Measurements from ENCODE around the gene NRSN1. TPM values are rescaled to one million over a fixed set of nuclear protein-coding genes. Genes with fewer than 3 reads are reported as not detected.

The NRSN1 gene
- total RNA-seq, 1 experiment from 2014 or later, result 0.30 TPM

DNA sequence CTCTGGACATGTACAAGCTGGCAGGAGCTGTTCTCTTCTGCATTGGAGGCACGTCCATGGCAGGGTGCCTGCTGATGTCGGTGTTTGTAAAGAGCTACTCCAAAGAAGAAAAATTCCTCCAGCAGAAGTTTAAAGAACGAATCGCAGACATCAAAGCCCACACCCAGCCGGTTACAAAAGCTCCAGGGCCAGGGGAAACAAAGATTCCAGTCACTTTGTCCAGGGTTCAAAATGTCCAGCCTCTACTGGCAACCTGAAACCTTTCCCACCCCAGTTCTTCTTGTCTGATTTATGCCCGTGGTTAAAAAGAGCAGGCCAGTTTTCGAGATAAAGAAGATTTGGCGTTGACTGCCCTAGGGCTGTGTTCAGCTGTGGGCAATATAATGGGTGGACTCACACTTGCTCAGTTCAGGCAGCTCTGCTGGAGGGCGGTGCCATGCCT, 19.7 kb downstream of the NRSN1 start:
- H3K79me2 ChIP-seq (ENCODE audit: low read length), result no peaks in the 10 kb centered on the region
- H4K20me1 ChIP-seq (ENCODE audit: insufficient read depth, low read depth, low read length), result no peaks in the 10 kb centered on the region
- H3K4me2 ChIP-seq (ENCODE audit: low read depth, low read length, poor library complexity, severe bottlenecking), result no peak overlapping the region
- H3K4me3 ChIP-seq (ENCODE audit: low read length), result no peak overlapping the region
- DNase-seq, result no peak
- H3K27ac ChIP-seq (ENCODE audit: low read length), result no peak overlapping the region
- no peaks in the 10 kb centered on the region for H3K27me3 ChIP-seq (ENCODE audit: low read length)
- H3K9me2 ChIP-seq (replicated peaks; ENCODE audit: insufficient read depth, low read length), result no peaks in the 10 kb centered on the region
- no peaks in the 10 kb centered on the region for H3K4me1 ChIP-seq (ENCODE audit: low read length)
- no peaks in the 10 kb centered on the region for H3K36me3 ChIP-seq (ENCODE audit: insufficient read depth, low read length)
- H3K9ac ChIP-seq (ENCODE audit: low read length), result no peak overlapping the region
- no peak overlapping the region for H2AFZ ChIP-seq (ENCODE audit: low read length)
- H3K9me3 ChIP-seq (ENCODE audit: low read length), result no peaks in the 10 kb centered on the region

DNA sequence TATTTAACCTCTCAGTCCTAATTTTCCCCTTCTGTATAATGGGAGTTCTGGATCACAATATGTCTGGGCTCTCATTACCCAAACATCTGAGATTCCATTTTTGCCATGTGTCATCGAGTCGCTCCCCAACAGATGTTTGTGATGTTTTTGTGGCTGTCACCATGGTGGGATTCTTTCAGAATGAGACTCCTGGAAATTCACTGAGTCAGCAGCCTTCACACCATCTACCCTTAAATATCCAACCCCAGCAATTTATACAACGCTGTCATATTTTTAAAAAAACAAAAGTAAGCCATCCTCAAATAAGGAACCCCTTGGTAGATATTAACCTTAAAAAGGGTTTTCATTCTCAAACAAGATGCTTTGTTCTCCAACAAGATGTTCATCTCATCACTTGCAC, 20.9 kb downstream of the NRSN1 start:
- Histone ChIP-seq H3K27me3 (ENCODE audit: low read length) (no peaks in the 10 kb centered on the region), H3K36me3 (ENCODE audit: insufficient read depth, low read length) (no peaks in the 10 kb centered on the region), H3K4me1 (ENCODE audit: low read length) (no peaks in the 10 kb centered on the region), H4K20me1 (ENCODE audit: insufficient read depth, low read depth, low read length) (no peaks in the 10 kb centered on the region), H3K9ac (ENCODE audit: low read length) (no peak overlapping the region), H3K4me3 (ENCODE audit: low read length) (no peak overlapping the region), H2AFZ (ENCODE audit: low read length) (no peak overlapping the region), H3K9me3 (ENCODE audit: low read length) (no peaks in the 10 kb centered on the region), H3K27ac (ENCODE audit: low read length) (no peak overlapping the region), H3K4me2 (ENCODE audit: low read depth, low read length, poor library complexity, severe bottlenecking) (no peak overlapping the region), H3K9me2 (replicated peaks; ENCODE audit: insufficient read depth, low read length) (no peaks in the 10 kb centered on the region), H3K79me2 (ENCODE audit: low read length) (no peaks in the 10 kb centered on the region)
- DNase-seq, result no peak

DNA sequence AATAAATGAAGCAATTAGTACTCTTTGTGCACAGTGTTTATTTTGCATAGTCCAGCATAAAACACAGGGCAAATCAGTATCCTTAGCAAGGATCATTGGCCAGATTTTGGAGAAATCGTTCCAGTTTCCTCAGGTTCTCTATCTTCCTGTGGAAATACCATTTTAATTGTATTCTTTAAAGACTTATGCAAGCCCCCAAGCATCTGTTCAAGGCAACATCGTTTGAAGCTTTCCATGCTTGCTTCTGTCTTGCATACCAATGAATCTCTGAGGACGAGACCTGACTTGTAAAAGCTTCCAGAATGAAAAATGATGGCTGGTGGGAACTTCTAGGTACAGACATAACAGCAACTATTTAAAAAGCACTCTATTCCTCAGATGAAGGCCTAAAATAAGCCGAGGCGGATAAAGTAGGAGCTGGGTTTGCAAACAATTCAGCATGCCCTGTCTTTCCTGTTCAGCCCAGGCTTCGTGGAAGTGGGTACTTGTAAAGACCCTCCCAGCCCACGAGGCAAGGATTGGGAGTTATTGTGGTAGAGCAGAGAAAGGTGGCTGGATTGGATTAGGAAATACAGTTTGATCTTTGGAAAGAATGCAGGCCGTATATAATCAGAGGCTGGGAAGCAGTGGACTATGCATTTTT, 21.6 kb downstream of the NRSN1 start:
- no peak overlapping the region for H3K9ac ChIP-seq (ENCODE audit: low read length)

DNA sequence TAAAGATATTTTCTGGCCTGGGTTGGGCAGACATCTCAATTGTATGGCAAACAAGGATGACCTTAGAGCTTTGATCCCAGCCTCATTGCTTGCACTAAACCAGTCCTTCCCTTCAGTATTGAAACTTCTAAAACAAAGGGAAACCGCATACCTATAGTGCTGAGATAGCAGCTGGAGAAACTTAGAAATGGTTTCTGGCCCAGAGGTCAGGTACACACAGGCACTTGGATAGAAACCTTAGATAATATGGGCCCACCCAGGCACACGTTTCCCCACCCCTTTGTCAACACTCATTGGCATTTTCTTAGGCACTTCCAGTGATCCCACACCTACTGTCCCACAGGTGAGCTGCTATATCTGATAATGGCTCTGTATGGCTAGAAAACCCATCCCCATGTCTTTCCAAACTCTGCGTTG, 22.1 kb downstream of the NRSN1 start:
- DNase-seq, result no peak
- Histone ChIP-seq H3K4me3 (ENCODE audit: low read length) (no peak overlapping the region), H2AFZ (ENCODE audit: low read length) (no peak overlapping the region), H3K79me2 (ENCODE audit: low read length) (no peaks in the 10 kb centered on the region), H3K9ac (ENCODE audit: low read length) (no peak overlapping the region), H3K36me3 (ENCODE audit: insufficient read depth, low read length) (no peaks in the 10 kb centered on the region), H3K9me3 (ENCODE audit: low read length) (no peaks in the 10 kb centered on the region), H3K4me2 (ENCODE audit: low read depth, low read length, poor library complexity, severe bottlenecking) (no peak overlapping the region), H3K27ac (ENCODE audit: low read length) (no peak overlapping the region), H4K20me1 (ENCODE audit: insufficient read depth, low read depth, low read length) (no peaks in the 10 kb centered on the region), H3K9me2 (replicated peaks; ENCODE audit: insufficient read depth, low read length) (no peaks in the 10 kb centered on the region), H3K4me1 (ENCODE audit: low read length) (no peaks in the 10 kb centered on the region), H3K27me3 (ENCODE audit: low read length) (no peaks in the 10 kb centered on the region)

More for the DNA sequence above, 21.6 kb downstream of the NRSN1 start:
- Histone ChIP-seq H2AFZ (ENCODE audit: low read length) (no peak overlapping the region), H3K4me3 (ENCODE audit: low read length) (no peak overlapping the region), H3K4me2 (ENCODE audit: low read depth, low read length, poor library complexity, severe bottlenecking) (no peak overlapping the region), H3K27me3 (ENCODE audit: low read length) (no peaks in the 10 kb centered on the region), H3K4me1 (ENCODE audit: low read length) (no peaks in the 10 kb centered on the region), H3K36me3 (ENCODE audit: insufficient read depth, low read length) (no peaks in the 10 kb centered on the region), H3K9me2 (replicated peaks; ENCODE audit: insufficient read depth, low read length) (no peaks in the 10 kb centered on the region), H3K27ac (ENCODE audit: low read length) (no peak overlapping the region), H4K20me1 (ENCODE audit: insufficient read depth, low read depth, low read length) (no peaks in the 10 kb centered on the region), H3K79me2 (ENCODE audit: low read length) (no peaks in the 10 kb centered on the region), H3K9me3 (ENCODE audit: low read length) (no peaks in the 10 kb centered on the region)
- DNase-seq, result no peak

DNA sequence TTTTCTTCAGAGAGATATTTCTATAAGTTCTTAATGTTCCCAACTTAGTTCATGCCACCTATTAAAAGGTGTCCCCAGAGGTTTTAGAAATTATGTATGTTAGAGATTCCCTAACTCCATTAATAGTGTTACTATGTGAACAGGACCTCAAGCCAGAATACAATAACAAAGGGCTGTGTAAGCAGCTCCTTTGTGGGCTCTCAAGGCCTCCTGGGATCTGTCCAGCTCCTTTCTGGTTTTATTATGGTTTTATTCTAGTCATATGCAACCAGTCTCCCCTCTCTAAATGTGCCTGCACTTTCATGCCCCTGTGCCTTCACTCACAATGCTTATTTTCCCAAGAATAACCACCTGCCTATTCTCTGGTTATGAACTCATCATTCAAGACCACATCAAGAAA, 22.7 kb downstream of the NRSN1 start:
- H3K27me3 ChIP-seq (ENCODE audit: low read length), result no peaks in the 10 kb centered on the region

DNA sequence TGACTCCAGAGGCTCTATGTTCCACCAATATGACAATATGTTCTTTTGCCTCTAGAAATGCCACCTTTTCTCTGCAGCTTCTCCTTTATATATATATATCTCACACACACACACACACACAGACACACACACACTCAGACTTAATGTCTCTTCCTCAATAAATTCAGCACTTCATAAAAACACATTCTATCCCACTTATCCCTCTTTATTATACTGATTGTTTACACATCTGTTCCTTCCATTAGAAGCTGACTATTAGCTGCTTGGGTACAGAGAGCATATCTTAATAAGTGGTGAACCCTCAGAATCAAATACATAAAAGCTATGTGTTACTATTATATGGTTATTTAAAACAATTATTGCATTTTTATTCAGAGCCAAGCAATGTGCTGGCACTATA, 23.3 kb downstream of the NRSN1 start:
- Histone ChIP-seq H3K9me2 (replicated peaks; ENCODE audit: insufficient read depth, low read length) (no peaks in the 10 kb centered on the region), H3K9ac (ENCODE audit: low read length) (no peak overlapping the region), H3K27me3 (ENCODE audit: low read length) (no peaks in the 10 kb centered on the region), H3K4me2 (ENCODE audit: low read depth, low read length, poor library complexity, severe bottlenecking) (no peak overlapping the region), H4K20me1 (ENCODE audit: insufficient read depth, low read depth, low read length) (no peaks in the 10 kb centered on the region), H3K4me3 (ENCODE audit: low read length) (no peak overlapping the region), H3K4me1 (ENCODE audit: low read length) (no peaks in the 10 kb centered on the region), H3K36me3 (ENCODE audit: insufficient read depth, low read length) (no peaks in the 10 kb centered on the region), H3K27ac (ENCODE audit: low read length) (no peak overlapping the region), H2AFZ (ENCODE audit: low read length) (no peak overlapping the region), H3K79me2 (ENCODE audit: low read length) (no peaks in the 10 kb centered on the region), H3K9me3 (ENCODE audit: low read length) (no peaks in the 10 kb centered on the region)
- DNase-seq, result no peak

More for the DNA sequence above, 22.7 kb downstream of the NRSN1 start:
- Histone ChIP-seq H3K36me3 (ENCODE audit: insufficient read depth, low read length) (no peaks in the 10 kb centered on the region), H3K4me3 (ENCODE audit: low read length) (no peak overlapping the region), H3K79me2 (ENCODE audit: low read length) (no peaks in the 10 kb centered on the region), H3K9ac (ENCODE audit: low read length) (no peak overlapping the region), H4K20me1 (ENCODE audit: insufficient read depth, low read depth, low read length) (no peaks in the 10 kb centered on the region), H2AFZ (ENCODE audit: low read length) (no peak overlapping the region), H3K9me2 (replicated peaks; ENCODE audit: insufficient read depth, low read length) (no peaks in the 10 kb centered on the region), H3K9me3 (ENCODE audit: low read length) (no peaks in the 10 kb centered on the region), H3K27ac (ENCODE audit: low read length) (no peak overlapping the region), H3K4me2 (ENCODE audit: low read depth, low read length, poor library complexity, severe bottlenecking) (no peak overlapping the region), H3K4me1 (ENCODE audit: low read length) (no peaks in the 10 kb centered on the region)
- no peak for DNase-seq

DNA sequence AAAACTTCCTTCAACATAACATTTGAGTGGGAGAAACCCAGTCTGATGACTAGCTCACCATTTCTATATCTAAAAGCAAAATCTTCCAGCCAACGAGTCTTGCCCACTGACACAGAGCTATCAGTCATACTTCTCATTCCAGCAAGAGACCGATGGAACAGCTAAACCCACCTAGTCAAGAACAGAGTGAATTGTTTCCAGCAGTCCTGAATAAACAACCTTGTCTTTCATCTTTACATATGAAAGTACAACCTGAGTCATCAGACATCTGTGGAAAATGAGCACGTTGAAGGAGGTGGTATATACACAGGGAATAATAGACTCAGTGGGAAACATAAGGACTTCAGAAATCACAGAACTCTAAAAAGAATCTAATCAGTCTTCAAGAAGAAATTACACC, 23.8 kb downstream of the NRSN1 start:
- Histone ChIP-seq H3K36me3 (ENCODE audit: insufficient read depth, low read length) (no peaks in the 10 kb centered on the region), H3K4me2 (ENCODE audit: low read depth, low read length, poor library complexity, severe bottlenecking) (no peak overlapping the region), H3K9ac (ENCODE audit: low read length) (no peak overlapping the region), H3K9me2 (replicated peaks; ENCODE audit: insufficient read depth, low read length) (no peaks in the 10 kb centered on the region), H3K4me3 (ENCODE audit: low read length) (no peak overlapping the region), H3K27me3 (ENCODE audit: low read length) (no peaks in the 10 kb centered on the region), H2AFZ (ENCODE audit: low read length) (no peak overlapping the region), H3K79me2 (ENCODE audit: low read length) (no peaks in the 10 kb centered on the region), H3K9me3 (ENCODE audit: low read length) (no peaks in the 10 kb centered on the region), H3K27ac (ENCODE audit: low read length) (no peak overlapping the region), H3K4me1 (ENCODE audit: low read length) (no peaks in the 10 kb centered on the region), H4K20me1 (ENCODE audit: insufficient read depth, low read depth, low read length) (no peaks in the 10 kb centered on the region)
- no peak for DNase-seq

DNA sequence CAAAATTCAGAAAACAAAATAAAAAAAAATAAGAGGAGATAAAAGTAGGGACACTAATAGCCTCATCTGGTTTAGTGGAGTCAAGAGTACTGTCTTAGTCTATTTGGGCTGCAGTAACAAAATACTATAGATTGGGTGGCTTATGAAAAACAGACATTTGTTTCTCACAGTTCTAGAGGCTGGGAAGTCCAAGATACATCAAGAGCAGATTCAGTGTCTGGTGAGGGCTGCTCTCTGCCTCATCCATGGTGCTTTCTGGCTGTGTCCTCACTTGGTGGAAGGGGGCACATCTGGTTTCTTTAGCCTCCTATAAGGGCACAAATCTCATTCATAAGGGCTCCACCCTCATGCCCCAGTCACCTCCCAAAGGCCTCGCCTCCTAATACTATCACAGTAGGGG, 26.0 kb downstream of the NRSN1 start:
- DNase-seq, result no peak
- no peak overlapping the region for H3K27ac ChIP-seq (ENCODE audit: low read length)
- no peak overlapping the region for H2AFZ ChIP-seq (ENCODE audit: low read length)
- H3K27me3 ChIP-seq (ENCODE audit: low read length), result no peaks in the 10 kb centered on the region
- no peaks in the 10 kb centered on the region for H3K36me3 ChIP-seq (ENCODE audit: insufficient read depth, low read length)
- H4K20me1 ChIP-seq (ENCODE audit: insufficient read depth, low read depth, low read length), result no peaks in the 10 kb centered on the region
- H3K9ac ChIP-seq (ENCODE audit: low read length), result no peak overlapping the region
- H3K4me3 ChIP-seq (ENCODE audit: low read length), result no peak overlapping the region
- no peaks in the 10 kb centered on the region for H3K9me2 ChIP-seq (replicated peaks; ENCODE audit: insufficient read depth, low read length)
- H3K4me2 ChIP-seq (ENCODE audit: low read depth, low read length, poor library complexity, severe bottlenecking), result no peak overlapping the region
- H3K9me3 ChIP-seq (ENCODE audit: low read length), result no peaks in the 10 kb centered on the region
- no peaks in the 10 kb centered on the region for H3K79me2 ChIP-seq (ENCODE audit: low read length)
- H3K4me1 ChIP-seq (ENCODE audit: low read length), result no peaks in the 10 kb centered on the region

Data from Karpas-422 (cell line).